Gastrocnemius medialis (tissue), 4 donors: ENCODE measurements around the gene BLOC1S3. TPM values are rescaled to one million over a fixed set of nuclear protein-coding genes. Genes with fewer than 3 reads are reported as not detected.

Experiments used
- ATAC-seq, 2 donors: fragments of 150-250 bp; one replicate each; pipeline ENCODE4 v1.9.1; 2016
- DNase-seq, 2 donors: peaks; one replicate each; pipeline ENCODE4 v3.0.0-alpha.2; 2019
- H3K27ac ChIP-seq, 4 donors: fragments of 200-600 bp; sonication (generic); 1 replicate in 1 of 4; 2 replicates in 3 of 4; pipeline ENCODE4 v1.5.1; 2016 to 2018; ENCODE audit warnings: mild to moderate bottlenecking in 2 of 4, moderate library complexity in 1 of 4
- H3K27me3 ChIP-seq, 3 donors: fragments of 200-600 bp; sonication (generic) in 2 of 3; 1 replicate in 1 of 3; 2 replicates in 2 of 3; pipeline versions ENCODE4 v1.5.1 to v1.6.0; 2016 to 2019; ENCODE audit warnings: mild to moderate bottlenecking in 1 of 3, moderate library complexity in 1 of 3
- H3K36me3 ChIP-seq, 2 donors: fragments of 200-600 bp; sonication (generic) in 1 of 2; one replicate each; pipeline ENCODE4 v1.5.1; 2017 to 2018
- H3K4me1 ChIP-seq, 2 donors: fragments of 200-600 bp; sonication (generic) in 1 of 2; one replicate each; pipeline ENCODE4 v1.5.1; 2016 to 2017; ENCODE audit warnings: mild to moderate bottlenecking in 2 of 2
- H3K4me3 ChIP-seq, 4 donors: fragments of 200-600 bp; sonication (generic) in 3 of 4; 1 replicate in 1 of 4; 2 replicates in 3 of 4; pipeline ENCODE4 v1.5.1; 2016 to 2019; ENCODE audit warnings: mild to moderate bottlenecking in 2 of 4
- H3K9me3 ChIP-seq, 3 donors: fragments of 200-600 bp; sonication (generic) in 2 of 3; 1 replicate in 1 of 3; 2 replicates in 2 of 3; pipeline ENCODE4 v1.5.1; 2016 to 2019
- POLR2A ChIP-seq, 2 donors: fragments of 450-650 bp; IDR thresholded peaks; one replicate each; pipeline ENCODE4 v1.6.1; 2017; ENCODE audit warnings: antibody characterized with exemption in 2 of 2, mild to moderate bottlenecking in 2 of 2, moderate library complexity in 2 of 2
- in situ Hi-C, 4 donors: fragments of 200-750 bp; cut with MboI; loops; one replicate each; pipeline versions ENCODE4 v1.15.0 to v1.8.0; 2017; ENCODE audit warnings: low sequenced_read_pairs in 4 of 4
- intact Hi-C: fragments of 100-400 bp; cut with DNase I; formaldehyde crosslinking; loops from one replicate; pipeline ENCODE4 v1.15.1; 2023; ENCODE audit warnings: low total_unique reads
- total RNA-seq, 4 donors: library from RNA; depleted of rRNA; stranded (reverse); fragments of >200 nt; gene quantifications; one replicate each; pipeline versions ENCODE4 v1.1.0 to v1.2.3, GENCODE V29; 2016
- TF ChIP-seq, protein P1 (sequence below), 5 experiments: fragments of 450-650 bp in 3 of 5; fragments of 200-600 bp in 2 of 5; sonication (generic) in 2 of 5; IDR thresholded peaks in 4 of 5; conservative IDR thresholded peaks in 1 of 5; 1 replicate in 4 of 5; 2 replicates in 1 of 5; pipeline ENCODE4 v1.5.1; 2016 to 2019; ENCODE audit warnings: antibody characterized with exemption in 5 of 5, mild to moderate bottlenecking in 3 of 5, moderate library complexity in 3 of 5

BLOC1S3 gene
- total RNA-seq, 4 donors from 2014 or later = 1.9 to 14.9 (median 5.8) TPM

- Histone ChIP-seq H3K9me3 (no peaks in the 10 kb centered on the region), H3K27me3 (no peaks in the 10 kb centered on the region), H3K27ac (peak overlapping the region; percentile 85 to 96 (median 94)), H3K4me3 (peak overlapping the region; percentile 60 to 92 (median 80)), H3K36me3 (peaks cover 0 to 11% of the 10 kb centered on the region in 2 donors), H3K4me1 (peaks cover 16 to 25% of the 10 kb centered on the region in 2 donors)
- ATAC-seq (no peak), DNase-seq (no peak)
- in situ Hi-C loops (no loop called here), intact Hi-C loops (loop anchor here (2.0 to 5.0 kb wide), 3 partner anchors 72 to 332 kb away; partner anchors contain the start of genes MARK4, NECTIN2, PPM1N and RTN2)
- TF ChIP-seq, protein P1, sequence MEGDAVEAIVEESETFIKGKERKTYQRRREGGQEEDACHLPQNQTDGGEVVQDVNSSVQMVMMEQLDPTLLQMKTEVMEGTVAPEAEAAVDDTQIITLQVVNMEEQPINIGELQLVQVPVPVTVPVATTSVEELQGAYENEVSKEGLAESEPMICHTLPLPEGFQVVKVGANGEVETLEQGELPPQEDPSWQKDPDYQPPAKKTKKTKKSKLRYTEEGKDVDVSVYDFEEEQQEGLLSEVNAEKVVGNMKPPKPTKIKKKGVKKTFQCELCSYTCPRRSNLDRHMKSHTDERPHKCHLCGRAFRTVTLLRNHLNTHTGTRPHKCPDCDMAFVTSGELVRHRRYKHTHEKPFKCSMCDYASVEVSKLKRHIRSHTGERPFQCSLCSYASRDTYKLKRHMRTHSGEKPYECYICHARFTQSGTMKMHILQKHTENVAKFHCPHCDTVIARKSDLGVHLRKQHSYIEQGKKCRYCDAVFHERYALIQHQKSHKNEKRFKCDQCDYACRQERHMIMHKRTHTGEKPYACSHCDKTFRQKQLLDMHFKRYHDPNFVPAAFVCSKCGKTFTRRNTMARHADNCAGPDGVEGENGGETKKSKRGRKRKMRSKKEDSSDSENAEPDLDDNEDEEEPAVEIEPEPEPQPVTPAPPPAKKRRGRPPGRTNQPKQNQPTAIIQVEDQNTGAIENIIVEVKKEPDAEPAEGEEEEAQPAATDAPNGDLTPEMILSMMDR (IDR thresholded peaks at IDR 0.05 in 4 of 5, conservative IDR thresholded peaks at IDR 0.05 in 1 of 5) = no peak
- no peak for TF ChIP-seq POLR2A (IDR thresholded peaks at IDR 0.05)
These were observed 698 bp downstream of the BLOC1S3 start for GRCh38 chr19:45179072-45179891.

DNA sequence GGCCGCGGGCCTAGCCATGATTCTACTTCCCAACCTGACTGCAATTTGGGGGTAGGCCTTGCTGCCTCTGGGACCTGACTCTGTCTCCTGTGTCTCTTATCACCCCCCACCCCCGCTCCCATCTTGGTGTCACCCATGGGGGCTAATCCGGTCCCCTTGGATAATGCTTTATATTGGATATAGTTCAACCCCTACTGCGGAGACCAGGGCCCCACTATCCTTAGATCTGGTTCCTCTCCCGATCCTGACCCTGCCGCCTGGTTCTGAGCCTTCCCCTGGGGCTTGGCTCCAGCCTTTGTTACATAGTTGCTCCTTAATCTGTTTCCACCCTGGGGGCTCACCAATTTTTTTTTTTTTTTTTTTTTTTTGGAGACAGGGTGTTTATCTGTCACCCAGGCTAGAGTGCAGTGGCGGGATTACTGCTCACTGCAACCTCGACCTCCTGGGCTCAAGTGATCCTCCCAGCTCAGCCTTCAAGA is 1.3 kb downstream of the BLOC1S3 start:
- Histone ChIP-seq H3K36me3 (peaks cover 0 to 11% of the 10 kb centered on the region in 2 donors), H3K4me1 (peaks cover 16 to 25% of the 10 kb centered on the region in 2 donors), H3K27ac (peak overlapping the region; percentile 85 to 96 (median 94)), H3K9me3 (no peaks in the 10 kb centered on the region), H3K4me3 (peak overlapping the region; percentile 60 to 92 (median 80)), H3K27me3 (no peaks in the 10 kb centered on the region)
- no peak for DNase-seq
- no peak for ATAC-seq
- in situ Hi-C loops (no loop called here), intact Hi-C loops (loop anchor here (2.0 to 5.0 kb wide), 3 partner anchors 71 to 333 kb away; partner anchors contain the start of genes MARK4, NECTIN2, PPM1N and RTN2)
- TF ChIP-seq POLR2A (IDR thresholded peaks at IDR 0.05) = no peak
- TF ChIP-seq, protein P1 (IDR thresholded peaks at IDR 0.05 in 4 of 5, conservative IDR thresholded peaks at IDR 0.05 in 1 of 5) = no peak

GRCh38 chr19:45180936-45181335 is 2.4 kb downstream of the BLOC1S3 start:
- ATAC-seq (no peak), DNase-seq (no peak)
- H3K27me3 ChIP-seq = no peaks in the 10 kb centered on the region
- peaks cover 0 to 11% of the 10 kb centered on the region in 2 donors for H3K36me3 ChIP-seq
- peaks cover 16 to 25% of the 10 kb centered on the region in 2 donors for H3K4me1 ChIP-seq
- TF ChIP-seq POLR2A (IDR thresholded peaks at IDR 0.05) = no peak
- TF ChIP-seq, protein P1 (IDR thresholded peaks at IDR 0.05 in 4 of 5, conservative IDR thresholded peaks at IDR 0.05 in 1 of 5) = no peak
- intact Hi-C loops (no loop called here), in situ Hi-C loops (no loop called here)
- no peak overlapping the region for H3K4me3 ChIP-seq
- no peak overlapping the region for H3K27ac ChIP-seq
- H3K9me3 ChIP-seq = no peaks in the 10 kb centered on the region

DNA sequence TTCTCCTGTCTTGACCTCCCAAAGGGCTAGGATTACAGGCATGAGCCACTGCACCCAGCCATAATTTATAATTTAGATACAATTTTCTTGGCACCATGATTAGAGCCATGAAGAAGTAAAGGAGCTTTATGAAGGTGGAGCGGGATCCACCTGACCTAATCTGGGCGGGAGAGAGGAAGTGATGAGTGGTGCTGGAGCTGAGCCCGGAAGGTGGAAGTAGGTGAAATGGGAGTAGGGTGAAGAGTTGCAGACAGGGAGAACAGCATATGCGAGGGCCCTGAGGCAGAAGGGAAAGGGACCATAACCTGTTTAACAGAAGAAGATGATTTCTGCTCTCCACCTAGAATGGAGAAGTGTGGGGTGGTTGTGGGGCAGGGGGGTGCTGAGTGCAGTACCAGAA is 4.2 kb downstream of the BLOC1S3 start:
- in situ Hi-C loops = no loop called here
- Histone ChIP-seq H3K4me3 (no peak overlapping the region), H3K9me3 (no peaks in the 10 kb centered on the region), H3K27ac (no peak overlapping the region), H3K4me1 (peaks cover 11 to 16% of the 10 kb centered on the region in 2 donors), H3K36me3 (peaks cover 0 to 11% of the 10 kb centered on the region in 2 donors), H3K27me3 (no peaks in the 10 kb centered on the region)
- ATAC-seq (no peak), DNase-seq (no peak)
- intact Hi-C loops = no loop called here
- TF ChIP-seq, protein P1 (IDR thresholded peaks at IDR 0.05 in 4 of 5, conservative IDR thresholded peaks at IDR 0.05 in 1 of 5) = no peak
- TF ChIP-seq POLR2A (IDR thresholded peaks at IDR 0.05) = no peak
